Kasumi-1 (cell line): ENCODE measurements around the gene LUC7L.
A peak's percentile ranks its signal among the peaks of the same experiment; 100 is the strongest.
"Not testable (repeated sequence)": the region's sequence is repeated elsewhere in the genome, so short reads cannot be mapped to it uniquely, and the experiment has no call there.

Experiments used
- DNase-seq, 2 experiments: peaks; one replicate each; lab custom pipeline; 2025; lab: John Stamatoyannopoulos, UW

The LUC7L gene

GRCh38 chr16:263182-263774 lies 34.0 kb upstream of the LUC7L start:
- no peak for DNase-seq

- no peak for DNase-seq
Measured at GRCh38 chr16:262121-262745, 33.0 kb upstream of the LUC7L start.

GRCh38 chr16:261031-261691 lies 31.9 kb upstream of the LUC7L start:
- DNase-seq = no peak

- DNase-seq = no peak
Measured at GRCh38 chr16:260326-260725, 31.1 kb upstream of the LUC7L start.

GRCh38 chr16:259814-260253 lies 30.6 kb upstream of the LUC7L start:
- DNase-seq = no peak

- no peak for DNase-seq
Measured at GRCh38 chr16:259226-259625, 30.0 kb upstream of the LUC7L start.

- DNase-seq = not testable (repeated sequence)
Measured at GRCh38 chr16:258091-258490, 28.8 kb upstream of the LUC7L start.

- no peak for DNase-seq
Measured at GRCh38 chr16:255183-255582, 25.9 kb upstream of the LUC7L start.

- DNase-seq = no peak
Measured at GRCh38 chr16:254461-254860, 25.2 kb upstream of the LUC7L start.

GRCh38 chr16:253833-254232 lies 24.6 kb upstream of the LUC7L start:
- peak; percentile 10 to 16 for DNase-seq

- DNase-seq = peak; percentile 29 to 40
Measured at GRCh38 chr16:252366-253337, 23.4 kb upstream of the LUC7L start.

GRCh38 chr16:249431-249830 lies 20.2 kb upstream of the LUC7L start:
- no peak for DNase-seq

GRCh38 chr16:247027-247426 lies 17.8 kb upstream of the LUC7L start:
- DNase-seq = no peak

GRCh38 chr16:245105-245504 lies 15.9 kb upstream of the LUC7L start:
- DNase-seq = no peak

- DNase-seq = no peak
Measured at GRCh38 chr16:243348-243747, 14.1 kb upstream of the LUC7L start.

GRCh38 chr16:242281-242680 lies 13.0 kb upstream of the LUC7L start:
- DNase-seq = no peak

GRCh38 chr16:240559-240958 lies 11.3 kb upstream of the LUC7L start:
- no peak for DNase-seq

- DNase-seq = no peak
Measured at GRCh38 chr16:239948-240277, 10.7 kb upstream of the LUC7L start.

GRCh38 chr16:234468-235305 lies 5.4 kb upstream of the LUC7L start, which contains the start of gene FAM234A:
TSS of gene FAM234A (plus strand) at chr16:234821. CDS start at chr16:254414, 19,593 bp downstream.
- DNase-seq = peak; percentile 56 to 59

GRCh38 chr16:230949-231348 lies 1.7 kb upstream of the LUC7L start:
- no peak for DNase-seq

- DNase-seq = not testable (repeated sequence)
Measured at GRCh38 chr16:230351-230750, 1.1 kb upstream of the LUC7L start.
